ENCODE data around the gene HGFAC. TPM values are rescaled to one million over a fixed set of nuclear protein-coding genes. Genes with fewer than 3 reads are reported as not detected.

The HGFAC gene
- total and polyA plus RNA-seq, 10 of the 15 experiments (the other 5 are each of a cell fraction or from before 2014, with no cell fraction given) = 0.38 TPM; not detected in 9

DNA sequence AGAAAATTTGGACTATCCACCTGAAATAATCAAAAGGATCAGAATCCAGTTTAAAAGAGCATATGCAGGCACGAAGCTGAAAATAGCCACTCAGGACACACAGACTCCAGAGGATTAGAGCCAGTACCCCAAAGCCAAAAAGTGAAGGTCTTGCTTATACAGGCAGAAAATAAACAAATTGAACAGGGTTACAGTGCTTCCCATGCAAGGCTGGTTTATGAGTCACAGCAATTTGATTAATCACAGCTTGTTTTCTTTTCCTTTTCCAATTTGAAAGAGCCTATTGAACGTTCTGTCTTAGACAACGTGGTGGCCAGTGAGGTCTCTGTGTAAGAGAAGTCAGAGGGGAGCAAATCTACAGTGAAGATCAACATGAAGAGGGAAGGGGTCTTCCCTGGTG lies 10.2 kb downstream of the HGFAC start:
- no peak overlapping the region for H3K9ac ChIP-seq (ENCODE audit: control insufficient read depth, insufficient read depth, low read length)

More for the DNA sequence above, 10.2 kb downstream of the HGFAC start:
- no peak overlapping the region for H3K4me2 ChIP-seq (ENCODE audit: control insufficient read depth, insufficient read depth)
- intact Hi-C loops (cut with micrococcal nuclease; ENCODE audit: unreplicated experiment) = no loop called here
- H3K9me3 ChIP-seq (replicated peaks; ENCODE audit: control insufficient read depth, insufficient read depth, low read length) = no peaks in the 10 kb centered on the region; the same call in 2 of the 3 replicates
- no peaks in the 10 kb centered on the region for H3K27me3 ChIP-seq (replicated peaks in 1 of 2; ENCODE audit: control insufficient read depth in 2 of 2, insufficient read depth in 2 of 2, low read length in 1 of 2)
- no peak for ATAC-seq
- TF ChIP-seq, protein P1, sequence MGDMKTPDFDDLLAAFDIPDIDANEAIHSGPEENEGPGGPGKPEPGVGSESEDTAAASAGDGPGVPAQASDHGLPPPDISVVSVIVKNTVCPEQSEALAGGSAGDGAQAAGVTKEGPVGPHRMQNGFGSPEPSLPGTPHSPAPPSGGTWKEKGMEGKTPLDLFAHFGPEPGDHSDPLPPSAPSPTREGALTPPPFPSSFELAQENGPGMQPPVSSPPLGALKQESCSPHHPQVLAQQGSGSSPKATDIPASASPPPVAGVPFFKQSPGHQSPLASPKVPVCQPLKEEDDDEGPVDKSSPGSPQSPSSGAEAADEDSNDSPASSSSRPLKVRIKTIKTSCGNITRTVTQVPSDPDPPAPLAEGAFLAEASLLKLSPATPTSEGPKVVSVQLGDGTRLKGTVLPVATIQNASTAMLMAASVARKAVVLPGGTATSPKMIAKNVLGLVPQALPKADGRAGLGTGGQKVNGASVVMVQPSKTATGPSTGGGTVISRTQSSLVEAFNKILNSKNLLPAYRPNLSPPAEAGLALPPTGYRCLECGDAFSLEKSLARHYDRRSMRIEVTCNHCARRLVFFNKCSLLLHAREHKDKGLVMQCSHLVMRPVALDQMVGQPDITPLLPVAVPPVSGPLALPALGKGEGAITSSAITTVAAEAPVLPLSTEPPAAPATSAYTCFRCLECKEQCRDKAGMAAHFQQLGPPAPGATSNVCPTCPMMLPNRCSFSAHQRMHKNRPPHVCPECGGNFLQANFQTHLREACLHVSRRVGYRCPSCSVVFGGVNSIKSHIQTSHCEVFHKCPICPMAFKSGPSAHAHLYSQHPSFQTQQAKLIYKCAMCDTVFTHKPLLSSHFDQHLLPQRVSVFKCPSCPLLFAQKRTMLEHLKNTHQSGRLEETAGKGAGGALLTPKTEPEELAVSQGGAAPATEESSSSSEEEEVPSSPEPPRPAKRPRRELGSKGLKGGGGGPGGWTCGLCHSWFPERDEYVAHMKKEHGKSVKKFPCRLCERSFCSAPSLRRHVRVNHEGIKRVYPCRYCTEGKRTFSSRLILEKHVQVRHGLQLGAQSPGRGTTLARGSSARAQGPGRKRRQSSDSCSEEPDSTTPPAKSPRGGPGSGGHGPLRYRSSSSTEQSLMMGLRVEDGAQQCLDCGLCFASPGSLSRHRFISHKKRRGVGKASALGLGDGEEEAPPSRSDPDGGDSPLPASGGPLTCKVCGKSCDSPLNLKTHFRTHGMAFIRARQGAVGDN (IDR thresholded peaks at IDR 0.05) = no peak
- TF ChIP-seq SRF (IDR thresholded peaks at IDR 0.05; ENCODE audit: low read depth in 2 of 2, low read length in 2 of 2) = no peak
- TF ChIP-seq, protein P2, sequence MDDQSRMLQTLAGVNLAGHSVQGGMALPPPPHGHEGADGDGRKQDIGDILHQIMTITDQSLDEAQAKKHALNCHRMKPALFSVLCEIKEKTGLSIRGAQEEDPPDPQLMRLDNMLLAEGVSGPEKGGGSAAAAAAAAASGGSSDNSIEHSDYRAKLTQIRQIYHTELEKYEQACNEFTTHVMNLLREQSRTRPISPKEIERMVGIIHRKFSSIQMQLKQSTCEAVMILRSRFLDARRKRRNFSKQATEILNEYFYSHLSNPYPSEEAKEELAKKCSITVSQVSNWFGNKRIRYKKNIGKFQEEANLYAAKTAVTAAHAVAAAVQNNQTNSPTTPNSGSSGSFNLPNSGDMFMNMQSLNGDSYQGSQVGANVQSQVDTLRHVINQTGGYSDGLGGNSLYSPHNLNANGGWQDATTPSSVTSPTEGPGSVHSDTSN (IDR thresholded peaks at IDR 0.05; ENCODE audit: insufficient replicate concordance, low read depth, low read length) = no peak
- TF ChIP-seq POLR2AphosphoS2 (IDR thresholded peaks at IDR 0.05; ENCODE audit: low read depth, low read length) = no peak
- H3K27ac ChIP-seq (ENCODE audit: control insufficient read depth, insufficient read depth) = no peak overlapping the region
- SMC1A ChIA-PET (ENCODE audit: uncharacterized antibody, unreplicated experiment) = interaction anchor here (1.7 kb wide), 1 partner anchor 106 kb away, joined by 5 read pairs; no protein-coding TSS in a partner anchor
- H3K4me3 ChIP-seq = no peak overlapping the region
- DNase-seq (ENCODE audit: low read depth, low spot score) = no peak
- WGBS (ENCODE audit: insufficient coverage, insufficient replicate concordance, low lambda C conversion rate, missing lambda C conversion rate) = 3% methylated on average over 3 of the region's 3 CpGs
- no peak for FAIRE-seq
- POLR2A ChIA-PET = no interaction called here
- BruUV-seq (replicated peaks) = no TSS peak
- H3K36me3 ChIP-seq (ENCODE audit: control insufficient read depth in 2 of 2, insufficient read depth in 2 of 2, low read length in 1 of 2) = no peaks in the 10 kb centered on the region
- RAD21 ChIA-PET (ENCODE audit: unreplicated experiment) = interaction anchor here (0.6 kb wide), 1 partner anchor 106 kb away, joined by 3 read pairs; no protein-coding TSS in a partner anchor
- no peaks in the 10 kb centered on the region for H3K79me2 ChIP-seq (ENCODE audit: control insufficient read depth, insufficient read depth, low read length)
- H4K20me1 ChIP-seq (ENCODE audit: control insufficient read depth, insufficient read depth) = no peaks in the 10 kb centered on the region
- H3K4me1 ChIP-seq (ENCODE audit: control insufficient read depth, insufficient read depth, low read length) = no peaks in the 10 kb centered on the region
- in situ Hi-C loops (cut with MboI) = no loop called here
- CTCF ChIA-PET = interaction anchor here (0.8 to 1.5 kb wide), 3 partner anchors 29 to 122 kb away, joined by 3 to 7 read pairs (median 3); no protein-coding TSS in a partner anchor
- no peak overlapping the region for H2AFZ ChIP-seq (ENCODE audit: control insufficient read depth, low read depth, low read length)

Measured in GM12878 (cell line).